NK-92 (cell line): ENCODE data around the gene TDRD7.

Source experiments
- DNase-seq: peaks from one replicate; lab custom pipeline; 2025; ENCODE audit not compliant: unreplicated experiment; lab: John Stamatoyannopoulos, UW

Gene TDRD7

DNA sequence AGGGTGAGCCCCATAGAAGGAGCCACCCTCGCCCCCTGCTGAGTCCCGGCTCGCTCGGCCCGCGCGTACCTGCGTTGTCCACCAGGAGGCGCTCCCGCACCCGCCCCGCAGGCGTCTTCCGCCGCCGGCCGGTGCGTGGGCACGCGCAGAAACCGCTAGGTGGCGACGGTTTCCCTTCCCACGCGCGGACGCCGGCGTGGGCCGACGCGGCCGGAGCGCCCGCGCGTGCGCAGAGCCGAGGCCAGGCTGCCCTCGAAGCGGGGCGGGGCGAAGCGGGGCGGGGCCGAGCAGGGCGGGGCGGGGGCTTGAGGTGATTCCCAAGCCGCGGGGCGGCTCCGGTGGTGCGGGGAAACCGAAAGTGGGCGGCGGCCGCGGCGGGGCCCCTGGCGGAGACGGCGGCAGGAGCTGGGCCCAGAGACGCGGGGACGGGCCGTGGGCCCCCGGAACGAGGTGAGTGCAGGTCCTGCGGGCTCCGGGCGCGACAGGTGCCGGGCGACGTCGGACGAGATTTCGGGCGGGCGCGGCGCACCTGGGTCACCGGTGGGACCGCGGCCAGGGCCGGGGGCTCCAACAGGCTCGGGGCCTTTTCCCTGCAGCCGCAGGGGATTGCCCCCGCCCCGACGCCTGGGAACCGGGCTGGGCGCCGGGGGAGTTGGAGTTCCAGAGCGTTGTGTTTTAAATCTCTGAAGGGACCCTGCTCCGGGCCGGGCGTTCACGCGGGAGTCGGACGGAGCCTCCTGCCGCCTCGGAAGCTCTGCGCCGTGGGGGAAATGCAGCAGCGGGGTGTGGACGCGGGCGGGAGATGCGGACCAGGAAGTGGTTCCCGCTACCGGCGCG, at the start of gene TDRD7:
Gene TDRD7, plus strand, starts transcription at position 308 of the 837 bp plus-strand sequence. CDS start 16,370 bp downstream, outside the sequence.
- peak; percentile 69 for DNase-seq

- DNase-seq = no peak
Observed at GRCh38 chr9:97362777-97363545, 48.9 kb upstream of the TDRD7 start.

DNA sequence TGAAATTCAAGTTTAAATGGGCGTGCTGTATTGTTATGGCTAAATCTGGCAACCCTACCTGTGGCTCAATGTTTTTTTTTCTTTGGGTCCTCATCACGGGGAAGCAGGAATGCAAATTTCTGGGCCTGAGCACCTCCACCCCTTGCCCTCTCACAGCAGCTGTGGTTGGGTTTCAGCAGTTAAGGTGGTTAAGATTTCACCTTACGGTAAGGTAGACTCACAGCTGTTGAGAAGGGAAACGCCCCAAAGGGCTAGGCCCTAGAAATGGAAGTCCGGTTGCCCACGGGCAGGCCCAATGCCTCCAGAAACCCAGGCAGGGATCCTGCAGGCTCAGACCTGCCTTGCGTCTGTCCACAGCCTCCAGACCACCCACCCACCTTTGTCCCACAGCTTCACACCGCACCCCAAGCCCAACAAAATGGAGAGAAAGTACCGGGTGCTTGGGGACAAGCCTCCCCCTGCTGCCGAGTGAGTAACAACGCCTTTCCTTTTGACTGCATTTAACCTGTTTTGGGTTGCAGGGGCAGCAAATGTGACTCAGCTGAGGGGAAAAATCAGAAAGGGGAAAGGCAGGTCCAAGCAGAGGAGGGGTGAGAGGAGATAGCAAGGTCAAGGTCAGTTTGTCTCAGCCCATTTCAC, 48.1 kb upstream of the TDRD7 start:
- DNase-seq = no peak

- DNase-seq = no peak
Observed at GRCh38 chr9:97364769-97365490, 47.0 kb upstream of the TDRD7 start.

GRCh38 chr9:97365634-97366033, 46.3 kb upstream of the TDRD7 start:
- DNase-seq = no peak

GRCh38 chr9:97366476-97366875, 45.4 kb upstream of the TDRD7 start:
- DNase-seq = no peak

- DNase-seq = no peak
Observed at GRCh38 chr9:97366889-97367288, 45.0 kb upstream of the TDRD7 start.

- no peak for DNase-seq
Observed at GRCh38 chr9:97367729-97368128, 44.2 kb upstream of the TDRD7 start.

DNA sequence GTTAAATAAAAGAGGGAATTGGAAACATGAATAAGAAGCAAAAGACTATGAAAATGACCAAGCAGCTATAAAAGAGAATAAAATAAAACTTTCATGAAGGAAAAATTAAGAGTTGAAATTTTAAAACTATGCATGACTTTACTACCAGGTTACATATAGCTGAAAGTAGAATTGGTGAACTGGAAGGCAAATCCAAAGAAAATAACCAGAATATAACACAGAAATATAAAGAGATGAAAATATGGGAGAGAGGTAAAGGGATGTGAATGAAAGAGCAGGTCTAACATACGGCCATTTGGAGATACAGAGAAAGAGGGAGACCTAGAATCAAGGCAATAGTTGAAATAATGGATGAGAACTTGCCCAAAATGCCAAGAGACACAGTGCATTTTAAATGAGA, 42.9 kb upstream of the TDRD7 start:
- no peak for DNase-seq

DNA sequence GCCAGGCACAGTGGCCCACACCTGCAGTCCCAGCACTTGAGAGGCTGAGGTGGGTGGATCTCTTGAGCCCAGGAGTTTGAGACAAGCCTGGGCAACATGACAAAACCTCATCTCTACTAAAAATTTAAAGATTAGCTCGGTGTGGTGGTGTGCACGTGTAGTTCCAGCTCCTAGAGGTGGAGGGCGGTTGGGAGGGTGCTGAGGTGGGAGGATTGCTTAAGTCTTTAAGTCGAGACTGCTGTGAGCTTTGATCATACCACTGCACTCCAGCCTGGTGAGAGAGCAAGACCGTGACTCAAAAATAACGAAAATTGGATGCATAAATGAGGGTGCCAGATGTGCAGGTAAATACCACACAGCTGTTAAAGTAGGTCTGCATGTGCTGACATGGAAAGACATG, 39.3 kb upstream of the TDRD7 start:
- no peak for DNase-seq

DNA sequence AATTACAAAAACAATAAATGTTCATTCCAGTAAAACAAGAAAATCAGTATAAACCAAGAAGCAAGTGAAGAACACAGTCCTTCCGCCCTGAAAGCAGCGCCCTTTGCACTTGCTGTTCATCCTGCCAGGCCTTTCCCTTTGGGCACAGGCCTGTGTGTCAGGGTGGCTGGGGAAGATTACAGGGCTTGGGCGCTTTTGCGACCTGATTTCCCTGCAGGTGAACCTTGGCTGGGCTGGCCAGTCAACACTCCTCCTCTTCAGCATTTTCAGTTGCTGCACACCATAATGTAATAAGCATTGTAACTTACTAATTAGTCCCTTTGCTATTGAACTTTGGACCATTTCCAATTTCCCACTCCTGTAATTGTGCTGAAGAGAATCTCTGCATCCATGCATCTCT, 38.6 kb upstream of the TDRD7 start:
- DNase-seq = no peak

DNA sequence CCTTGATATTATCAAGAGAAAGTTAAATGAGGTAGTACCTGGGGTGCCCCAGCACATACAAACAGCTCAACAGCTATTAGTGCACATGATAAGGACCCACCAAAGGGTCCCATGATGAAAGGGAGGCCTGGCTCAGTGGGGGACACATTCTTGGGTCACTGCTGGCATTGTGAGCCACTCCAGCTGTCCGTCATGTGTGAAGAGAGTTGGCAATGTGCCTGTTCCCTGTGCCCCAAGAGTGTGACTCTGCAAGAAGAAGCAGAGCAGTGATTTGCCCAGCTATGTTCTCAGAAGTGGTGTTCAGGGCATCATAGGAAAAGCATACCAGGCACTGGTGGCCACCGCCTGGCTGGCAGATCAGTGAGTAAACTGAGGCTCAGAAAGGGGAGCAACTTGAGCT, 37.1 kb upstream of the TDRD7 start:
- DNase-seq = no peak

DNA sequence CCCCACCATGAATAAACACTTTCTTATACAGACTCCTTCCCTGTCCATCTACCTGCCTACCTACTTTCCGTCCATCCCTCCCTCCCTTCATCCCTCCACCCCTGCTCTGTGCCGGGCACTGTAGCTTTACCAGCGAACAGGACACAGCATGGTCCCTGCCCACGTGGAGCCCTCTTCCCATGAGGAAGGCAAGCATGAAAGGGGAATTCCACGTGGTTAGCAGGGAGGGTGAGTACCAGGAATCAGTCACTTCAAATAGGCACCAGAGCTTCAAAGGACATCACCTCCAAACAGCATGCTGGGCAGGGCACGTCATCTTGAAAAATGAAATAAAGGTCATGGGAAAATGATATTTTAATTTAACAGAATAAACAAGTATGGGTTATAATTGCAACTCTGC, 35.0 kb upstream of the TDRD7 start:
- no peak for DNase-seq

DNA sequence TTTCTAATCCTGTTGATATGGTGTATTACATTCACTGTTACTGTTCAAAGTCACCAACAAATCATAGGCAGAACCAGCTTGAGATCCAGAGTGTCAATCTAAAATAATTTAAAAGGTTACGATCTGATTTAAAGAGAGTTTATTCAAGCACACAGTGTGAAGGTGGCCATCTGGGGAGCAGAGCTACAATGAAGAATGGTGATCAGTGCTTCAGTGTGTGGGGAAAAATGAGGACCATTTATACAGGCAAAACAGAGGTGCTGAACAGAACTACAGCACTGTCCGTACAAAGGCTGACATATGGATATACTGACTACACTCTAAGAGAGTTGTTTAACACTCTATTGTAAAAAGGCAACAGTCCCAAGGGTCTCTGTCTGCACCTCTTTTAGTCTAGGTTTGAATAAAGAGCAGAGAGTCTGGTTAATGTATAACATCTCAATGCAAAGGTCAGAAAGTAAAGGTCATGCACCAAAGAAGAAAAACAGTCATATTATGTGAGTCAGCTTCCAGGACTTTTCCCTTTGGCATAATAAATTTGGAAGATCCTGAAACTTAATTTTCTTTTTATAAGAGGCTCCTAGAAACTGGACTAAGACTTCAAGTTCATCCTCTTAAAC, 29.7 kb upstream of the TDRD7 start:
- DNase-seq = no peak

DNA sequence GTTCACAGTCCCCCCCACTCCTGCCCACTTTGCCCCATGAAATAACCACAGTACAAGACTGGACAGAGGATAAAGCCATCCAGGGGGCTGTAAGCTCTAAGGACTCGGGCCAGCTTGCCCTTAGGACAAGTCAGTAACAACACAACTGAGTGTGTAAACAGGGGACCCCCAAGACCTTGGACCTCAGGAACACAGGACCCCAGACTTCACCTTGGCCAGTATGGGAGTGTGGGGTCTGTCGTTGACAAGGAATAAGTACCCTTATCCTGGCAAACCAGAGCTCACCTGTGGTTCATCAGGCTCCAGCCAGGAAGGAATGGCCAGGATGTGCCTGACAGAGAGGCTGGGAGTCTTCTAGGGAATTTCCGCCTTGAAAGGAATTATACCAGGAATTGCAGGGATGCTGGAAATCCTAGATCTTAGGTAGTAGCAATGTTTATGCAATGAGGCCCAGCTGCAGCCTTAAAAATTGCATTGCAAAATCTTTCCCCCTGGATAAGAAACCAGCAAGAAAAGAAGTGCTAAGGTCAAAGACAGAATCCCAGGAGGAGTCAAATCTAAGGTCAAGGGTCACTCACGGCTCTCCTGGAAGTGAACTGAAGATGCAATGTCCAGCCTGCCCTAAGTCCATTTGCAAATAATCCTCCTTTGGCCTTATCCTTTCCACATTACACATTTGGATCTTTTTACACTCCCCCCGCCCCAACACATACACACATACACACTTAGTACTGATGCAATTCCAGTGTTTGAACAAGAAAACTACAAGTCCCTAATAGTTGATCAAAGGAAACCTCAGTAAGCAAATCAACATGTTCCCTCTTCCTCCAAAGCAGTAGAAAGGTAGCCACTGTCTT, 27.3 kb upstream of the TDRD7 start:
- DNase-seq = no peak

DNA sequence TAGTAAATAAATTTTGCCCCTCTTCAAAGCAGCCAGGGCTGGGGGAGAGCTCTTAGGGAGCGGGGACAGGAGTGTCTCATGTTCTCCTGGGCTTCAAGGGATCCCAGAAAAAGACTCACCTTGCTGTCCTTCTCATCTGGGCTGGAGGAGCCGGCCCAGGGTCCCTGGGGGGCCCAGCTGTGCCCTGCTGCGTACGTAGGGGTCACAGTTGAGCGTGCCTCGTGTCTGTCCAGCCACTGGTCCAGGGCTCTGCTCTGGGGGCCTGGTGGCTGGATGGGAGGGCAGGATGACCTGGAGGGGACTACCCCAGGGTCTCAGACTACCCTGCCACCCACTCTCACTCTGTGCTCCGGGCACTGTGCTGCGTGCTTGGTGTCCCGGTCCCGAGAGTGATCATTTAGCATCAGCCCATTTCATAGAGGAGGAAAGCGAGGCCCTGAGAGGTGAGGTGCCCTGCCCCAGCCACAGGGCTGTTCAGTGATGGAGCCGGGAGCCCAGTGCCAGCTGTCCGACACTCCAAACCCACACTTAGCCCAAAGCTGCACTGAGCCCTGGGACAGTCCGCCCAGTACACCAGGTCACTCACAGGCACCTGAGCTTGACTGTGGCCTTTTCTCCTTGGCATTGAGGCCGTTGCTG, 26.2 kb upstream of the TDRD7 start:
- DNase-seq = no peak

GRCh38 chr9:97386265-97386633, 25.6 kb upstream of the TDRD7 start:
- DNase-seq = no peak

DNA sequence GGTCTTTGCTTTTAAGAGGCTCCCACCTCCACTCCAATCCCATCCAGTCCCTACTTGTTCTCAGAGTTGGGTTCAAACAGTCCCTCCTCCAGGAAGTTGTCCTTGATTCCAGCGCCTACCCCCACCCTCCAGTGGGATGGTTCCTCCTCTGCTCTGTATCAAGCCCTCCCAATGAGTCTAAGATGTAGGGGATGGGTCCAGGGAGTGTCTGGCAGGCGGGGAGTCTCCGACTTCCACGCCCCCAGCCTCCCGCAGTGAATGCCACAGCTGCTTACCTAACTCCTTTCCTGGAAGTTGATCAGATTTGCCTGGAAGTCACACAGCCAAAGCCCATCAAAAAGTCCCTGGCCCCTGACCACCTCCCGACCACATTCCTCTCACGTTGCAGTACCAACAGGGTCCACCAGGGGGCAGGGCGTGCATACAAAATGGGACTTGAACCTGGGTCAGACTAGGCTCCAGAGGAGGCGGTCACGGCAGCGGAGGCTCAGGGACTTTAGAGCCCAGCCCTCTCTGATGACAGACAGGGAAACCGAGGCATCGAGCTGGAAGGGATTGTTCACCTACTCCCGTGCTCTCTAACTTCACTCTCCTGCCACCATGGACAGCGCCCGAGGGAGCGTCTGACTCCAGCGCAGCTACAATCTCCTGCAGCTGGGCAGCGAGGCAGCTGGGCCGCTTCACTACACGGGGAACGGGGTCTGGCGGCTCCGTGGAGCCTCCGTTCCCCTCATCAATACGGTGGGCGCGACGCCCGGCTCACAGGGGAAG, 25.0 kb upstream of the TDRD7 start:
- DNase-seq = no peak

DNA sequence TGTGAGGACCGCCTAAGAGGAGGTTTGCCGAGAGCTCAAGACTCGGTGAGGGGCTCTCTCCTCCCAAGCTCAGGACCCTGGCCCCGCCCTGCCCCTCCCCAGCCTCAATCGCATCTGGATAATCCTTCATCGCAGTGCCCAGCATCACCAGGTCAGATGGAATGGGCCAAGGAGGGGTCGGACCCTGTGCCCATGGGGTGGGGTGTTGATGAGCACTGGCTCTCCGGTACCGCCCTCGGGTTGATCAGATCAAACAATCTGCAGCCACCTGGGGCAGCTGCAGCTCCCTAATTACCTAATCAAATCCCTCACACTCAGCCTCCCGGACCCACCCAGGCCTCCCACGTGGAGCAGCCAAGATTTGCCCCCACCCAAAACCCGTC, 24.4 kb upstream of the TDRD7 start:
- DNase-seq = no peak
